ENCODE data around the gene ROPN1.

Gene ROPN1

GRCh38 chr3:123961508-123961856 lies 30.4 kb downstream of the ROPN1 start:
- no peak for TF ChIP-seq CTCF (IDR thresholded peaks at IDR 0.05; ENCODE audit: insufficient read depth, low read depth, low read length, missing control alignments)
- peak overlapping the region; percentile 92 for H3K4me3 ChIP-seq (ENCODE audit: low read length)
- DNase-seq (ENCODE audit: low read depth), result no peak

GRCh38 chr3:123960781-123961507 lies 31.0 kb downstream of the ROPN1 start, which contains the start of gene CCDC14:
Gene CCDC14 (minus strand): TSS chr3:123961229. CDS start chr3:123961173, 56 bp downstream.
- TF ChIP-seq CTCF (IDR thresholded peaks at IDR 0.05; ENCODE audit: insufficient read depth, low read depth, low read length, missing control alignments), result no peak
- peak; percentile 92 for DNase-seq (ENCODE audit: low read depth)
- peak within 1 kb of the TSS; percentile 92 for H3K4me3 ChIP-seq (ENCODE audit: low read length)

GRCh38 chr3:123953735-123954134 lies 38.2 kb downstream of the ROPN1 start:
- no peak for TF ChIP-seq CTCF (IDR thresholded peaks at IDR 0.05; ENCODE audit: insufficient read depth, low read depth, low read length, missing control alignments)
- no peak overlapping the region for H3K4me3 ChIP-seq (ENCODE audit: low read length)
- DNase-seq (ENCODE audit: low read depth), result no peak

GRCh38 chr3:123952844-123953520 lies 38.9 kb downstream of the ROPN1 start:
- TF ChIP-seq CTCF (IDR thresholded peaks at IDR 0.05; ENCODE audit: insufficient read depth, low read depth, low read length, missing control alignments), result no peak
- peak; percentile 88 for DNase-seq (ENCODE audit: low read depth)
- no peak overlapping the region for H3K4me3 ChIP-seq (ENCODE audit: low read length)

GRCh38 chr3:123951522-123952447 lies 40.1 kb downstream of the ROPN1 start:
- no peak overlapping the region for H3K4me3 ChIP-seq (ENCODE audit: low read length)
- TF ChIP-seq CTCF (IDR thresholded peaks at IDR 0.05; ENCODE audit: insufficient read depth, low read depth, low read length, missing control alignments), result no peak
- DNase-seq (ENCODE audit: low read depth), result no peak

GRCh38 chr3:123949641-123950040 lies 42.3 kb downstream of the ROPN1 start:
- TF ChIP-seq CTCF (IDR thresholded peaks at IDR 0.05; ENCODE audit: insufficient read depth, low read depth, low read length, missing control alignments), result no peak
- peak; percentile 39 for DNase-seq (ENCODE audit: low read depth)
- H3K4me3 ChIP-seq (ENCODE audit: low read length), result no peak overlapping the region
